Left renal pelvis (tissue), 4 donors: ENCODE measurements around the gene RYR3. TPM values are rescaled to one million over a fixed set of nuclear protein-coding genes. Genes with fewer than 3 reads are reported as not detected.

ENCODE experiments used
- DNase-seq, 4 donors: peaks; one replicate each; pipeline ENCODE4 v3.0.0-alpha.2; 2013; ENCODE audit warnings: low read depth in 4 of 4, low spot score in 3 of 4
- polyA plus RNA-seq, 4 donors: library from polyadenylated mRNA; unstranded; fragments of 120-200 nt; gene quantifications; one replicate each; pipeline ENCODE4 v1.2.1, GENCODE V29; 2013; ENCODE audit not compliant: insufficient read length in 4 of 4

The RYR3 gene
- polyA plus RNA-seq, 4 donors: 4.0 to 13.9 (median 5.2) TPM

GRCh38 chr15:33315044-33315443 is 4.3 kb downstream of the RYR3 start:
- no peak for DNase-seq

- DNase-seq: no peak
Measured at GRCh38 chr15:33317896-33318295, 7.1 kb downstream of the RYR3 start.

- no peak for DNase-seq
Measured at GRCh38 chr15:33320017-33320416, 9.2 kb downstream of the RYR3 start.

GRCh38 chr15:33322091-33322490 is 11.3 kb downstream of the RYR3 start:
- no peak for DNase-seq

- DNase-seq: no peak
Measured at GRCh38 chr15:33324609-33325008, 13.8 kb downstream of the RYR3 start.

GRCh38 chr15:33326908-33327307 is 16.1 kb downstream of the RYR3 start:
- no peak for DNase-seq

GRCh38 chr15:33328106-33328505 is 17.3 kb downstream of the RYR3 start:
- DNase-seq: no peak

GRCh38 chr15:33329457-33329856 is 18.7 kb downstream of the RYR3 start:
- DNase-seq: no peak

GRCh38 chr15:33330931-33331330 is 20.2 kb downstream of the RYR3 start:
- DNase-seq: no peak

GRCh38 chr15:33341953-33342352 is 31.2 kb downstream of the RYR3 start:
- DNase-seq: no peak

- no peak for DNase-seq
Measured at GRCh38 chr15:33343275-33343674, 32.5 kb downstream of the RYR3 start.

- no peak for DNase-seq
Measured at GRCh38 chr15:33344111-33344510, 33.3 kb downstream of the RYR3 start.

- DNase-seq: no peak
Measured at GRCh38 chr15:33344530-33344929, 33.8 kb downstream of the RYR3 start.

GRCh38 chr15:33354411-33354810 is 43.6 kb downstream of the RYR3 start:
- DNase-seq: no peak

- no peak for DNase-seq
Measured at GRCh38 chr15:33357845-33358244, 47.1 kb downstream of the RYR3 start.

- DNase-seq: no peak
Measured at GRCh38 chr15:33358306-33358705, 47.5 kb downstream of the RYR3 start.

- DNase-seq: no peak
Measured at GRCh38 chr15:33360886-33361285, 50.1 kb downstream of the RYR3 start.

- no peak for DNase-seq
Measured at GRCh38 chr15:33369941-33370622, 59.3 kb downstream of the RYR3 start.

GRCh38 chr15:33370623-33371020 is 59.9 kb downstream of the RYR3 start:
- DNase-seq: no peak

GRCh38 chr15:33371159-33371558 is 60.4 kb downstream of the RYR3 start:
- DNase-seq: no peak

- DNase-seq: no peak
Measured at GRCh38 chr15:33374226-33374914, 63.6 kb downstream of the RYR3 start.

GRCh38 chr15:33375236-33375635 is 64.5 kb downstream of the RYR3 start:
- DNase-seq: no peak
